Uterus (tissue), 2 donors: ENCODE results near the gene KCNN3.

Source experiments
- CTCF ChIP-seq, 4 experiments: fragments of 200-600 bp in 2 of 4; fragments of 450-650 bp in 2 of 4; sonication (generic) in 2 of 4; IDR thresholded peaks; one replicate each; pipeline ENCODE4 v1.5.1; 2016 to 2019; ENCODE audit warnings: antibody characterized with exemption in 4 of 4, mild to moderate bottlenecking in 2 of 4, moderate library complexity in 1 of 4
- POLR2A ChIP-seq, 2 donors: fragments of 450-650 bp; IDR thresholded peaks; one replicate each; pipeline ENCODE4 v1.6.1; 2016; ENCODE audit warnings: antibody characterized with exemption in 2 of 2, mild to moderate bottlenecking in 1 of 2, moderate library complexity in 1 of 2

GRCh38 chr1:154835531-154836324, 34.4 kb downstream of the KCNN3 start:
- TF ChIP-seq POLR2A (IDR thresholded peaks at IDR 0.05): no peak
- no peak for TF ChIP-seq CTCF (IDR thresholded peaks at IDR 0.05)
